CD4-positive, alpha-beta T cell (primary cell): ENCODE measurements around the gene BCL2A1. TPM values are rescaled to one million over a fixed set of nuclear protein-coding genes. Genes with fewer than 3 reads are reported as not detected.
A peak's percentile ranks its signal among the peaks of the same experiment; 100 is the strongest.

Source experiments
- ATAC-seq: fragments of 200-7000 bp; cut with Tn5 transposase; one replicate; pipeline ENCODE4 v1.10.0; 2022; ENCODE audit warnings: mild to moderate bottlenecking; ENCODE audit not compliant: poor library complexity
- CTCF ChIA-PET: fragments of 350-600 bp; sonication (Branson Sonifier 250); formaldehyde crosslinking; loops from one replicate; lab custom pipeline; 2021; ENCODE audit warnings: antibody characterized with exemption, inconsistent platforms; lab: Charles Lee
- POLR2A ChIA-PET: fragments of 350-600 bp; sonication (Branson Sonifier 250); formaldehyde crosslinking; loops from one replicate; lab custom pipeline; 2021; ENCODE audit warnings: antibody characterized with exemption, inconsistent platforms; lab: Charles Lee
- DNase-seq, 14 experiments: peaks; one replicate each; pipeline ENCODE4 v3.0.0-alpha.2; 2013 to 2020; ENCODE audit warnings: mixed read lengths in 2 of 14
- H3K27ac ChIP-seq, 2 donors: one replicate each; pipeline versions ENCODE4 v1.5.1 to v1.7.0; 2013; ENCODE audit warnings: low read length in 2 of 2, low read depth in 1 of 2, mild to moderate bottlenecking in 1 of 2
- H3K27me3 ChIP-seq, 2 experiments: 1 replicate in 1 of 2; 2 replicates in 1 of 2; pipeline versions ENCODE4 v1.6.1 to v1.7.0; 2013; ENCODE audit warnings: low read length in 2 of 2, control low read depth in 1 of 2, mild to moderate bottlenecking in 1 of 2, moderate library complexity in 1 of 2; ENCODE audit not compliant: insufficient read depth in 2 of 2, control insufficient read depth in 1 of 2
- H3K36me3 ChIP-seq: one replicate; pipeline ENCODE4 v1.6.1; 2013; ENCODE audit warnings: low read length, control low read depth; ENCODE audit not compliant: insufficient read depth
- H3K4me1 ChIP-seq: one replicate; pipeline ENCODE4 v1.6.1; 2013; ENCODE audit warnings: low read length, control low read depth; ENCODE audit not compliant: insufficient read depth
- H3K4me3 ChIP-seq: one replicate; pipeline ENCODE4 v1.5.1; 2013; ENCODE audit warnings: mild to moderate bottlenecking, low read length, moderate library complexity
- H3K9me3 ChIP-seq, 2 experiments: 1 replicate in 1 of 2; 2 replicates in 1 of 2; pipeline versions ENCODE4 v1.6.1 to v1.7.0; 2013; ENCODE audit warnings: low read length in 2 of 2, mild to moderate bottlenecking in 2 of 2, control low read depth in 1 of 2, moderate library complexity in 1 of 2; ENCODE audit not compliant: control insufficient read depth in 1 of 2, insufficient read depth in 1 of 2
- H3K27ac Mint-ChIP-seq: one replicate; pipeline ENCODE4 v1.8.0; 2020; ENCODE audit warnings: mixed read lengths
- H3K27me3 Mint-ChIP-seq: one replicate; pipeline ENCODE4 v1.8.0; 2021; ENCODE audit warnings: mixed read lengths
- H3K36me3 Mint-ChIP-seq: one replicate; pipeline ENCODE4 v1.8.0; 2021; ENCODE audit warnings: low read depth, mixed read lengths
- H3K4me1 Mint-ChIP-seq: one replicate; pipeline ENCODE4 v1.8.0; 2021; ENCODE audit warnings: low read depth, mixed read lengths
- H3K4me3 Mint-ChIP-seq: one replicate; pipeline ENCODE4 v1.8.0; 2020; ENCODE audit warnings: mild to moderate bottlenecking, mixed read lengths
- H3K9me3 Mint-ChIP-seq: one replicate; pipeline ENCODE4 v1.8.0; 2020; ENCODE audit warnings: mixed read lengths
- intact Hi-C, 2 experiments: fragments of 100-400 bp; cut with DNase I in 1 of 2; cut with micrococcal nuclease in 1 of 2; formaldehyde crosslinking; loops; one replicate each; pipeline versions ENCODE4 v1.15.1 to v1.9.0; 2023 to 2025; cut with DNase I, micrococcal nuclease
- total RNA-seq, 174 experiments: library from RNA in 2 of 174; stranded (reverse) in 2 of 174; gene quantifications; one replicate each; pipeline ENCODE4 v1.2.3 and lab custom pipeline; 2021 to 2026
- TF ChIP-seq, protein P1 (sequence below): fragments of 200-600 bp; IDR thresholded peaks from one replicate; pipeline ENCODE4 v1.8.0; 2022; ENCODE audit warnings: antibody characterized with exemption, mild to moderate bottlenecking

The BCL2A1 gene
- total RNA-seq, 2 experiments from 2014 or later: 18.7 to 20.0 TPM

DNA sequence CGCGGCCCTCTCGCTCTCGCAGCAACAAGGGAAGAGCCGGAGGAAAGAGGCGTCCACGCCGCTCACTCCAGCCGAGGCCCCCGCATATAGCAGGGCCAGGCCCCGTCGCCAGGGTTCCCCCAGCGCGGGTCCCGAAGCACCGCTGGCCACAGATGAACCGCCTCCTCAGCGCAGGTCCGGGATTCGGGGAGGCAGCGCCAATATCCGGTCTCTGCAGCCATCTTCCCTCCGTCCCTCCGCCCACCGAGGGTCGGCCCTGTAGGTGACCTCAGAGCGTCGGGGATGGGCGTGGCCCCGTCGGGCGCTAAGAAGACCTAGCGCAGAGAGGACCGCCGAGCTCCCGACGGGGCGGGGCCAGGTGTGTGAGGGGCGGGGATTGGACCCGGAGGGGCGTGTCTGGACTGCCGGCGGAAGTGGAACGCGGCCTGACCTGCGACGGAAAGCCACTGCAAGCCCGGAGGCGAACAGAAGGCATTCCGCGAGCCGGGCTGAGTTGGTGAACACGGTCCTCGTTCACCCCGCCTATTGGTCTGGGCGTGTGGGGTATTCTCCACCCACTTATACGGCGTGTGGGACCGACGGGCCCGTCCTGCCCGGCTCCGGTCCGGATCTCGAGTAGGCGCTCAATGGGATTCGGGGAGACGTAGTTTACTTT, 47.4 kb downstream of the BCL2A1 start:
- Mint-ChIP-seq H3K27me3 (no peaks in the 10 kb centered on the region), H3K4me1 (peaks cover 27% of the 10 kb centered on the region), H3K4me3 (peak overlapping the region; percentile 96), H3K36me3 (peaks cover 55% of the 10 kb centered on the region), H3K27ac (peak overlapping the region; percentile 95), H3K9me3 (peaks cover 16% of the 10 kb centered on the region)
- H3K27ac ChIP-seq: peak overlapping the region; percentile 91 to 97
- H3K9me3 ChIP-seq: peaks cover 29 to 35% of the 10 kb centered on the region in 2 experiments
- DNase-seq (peak; percentile 93 to 99 (median 98)), ATAC-seq (peak; percentile 89)
- intact Hi-C loops: loop anchor here (1.0 to 2.0 kb wide), 7 partner anchors 26 to 231 kb away; partner anchors contain the start of genes BCL2A1 (in 1 of the 2) and MTHFS (in 1 of the 2)
- TF ChIP-seq, protein P1, sequence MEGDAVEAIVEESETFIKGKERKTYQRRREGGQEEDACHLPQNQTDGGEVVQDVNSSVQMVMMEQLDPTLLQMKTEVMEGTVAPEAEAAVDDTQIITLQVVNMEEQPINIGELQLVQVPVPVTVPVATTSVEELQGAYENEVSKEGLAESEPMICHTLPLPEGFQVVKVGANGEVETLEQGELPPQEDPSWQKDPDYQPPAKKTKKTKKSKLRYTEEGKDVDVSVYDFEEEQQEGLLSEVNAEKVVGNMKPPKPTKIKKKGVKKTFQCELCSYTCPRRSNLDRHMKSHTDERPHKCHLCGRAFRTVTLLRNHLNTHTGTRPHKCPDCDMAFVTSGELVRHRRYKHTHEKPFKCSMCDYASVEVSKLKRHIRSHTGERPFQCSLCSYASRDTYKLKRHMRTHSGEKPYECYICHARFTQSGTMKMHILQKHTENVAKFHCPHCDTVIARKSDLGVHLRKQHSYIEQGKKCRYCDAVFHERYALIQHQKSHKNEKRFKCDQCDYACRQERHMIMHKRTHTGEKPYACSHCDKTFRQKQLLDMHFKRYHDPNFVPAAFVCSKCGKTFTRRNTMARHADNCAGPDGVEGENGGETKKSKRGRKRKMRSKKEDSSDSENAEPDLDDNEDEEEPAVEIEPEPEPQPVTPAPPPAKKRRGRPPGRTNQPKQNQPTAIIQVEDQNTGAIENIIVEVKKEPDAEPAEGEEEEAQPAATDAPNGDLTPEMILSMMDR: no peak
- H3K4me3 ChIP-seq: peak overlapping the region; percentile 80
- ChIA-PET CTCF (interaction anchor here (1.4 to 3.4 kb wide), 2 partner anchors 26 to 44 kb away, joined by 3 to 20 read pairs; partner anchors contain the start of gene MTHFS), POLR2A (interaction anchor here (0.7 to 3.8 kb wide), 26 partner anchors 8 to 1372 kb away, joined by 3 to 139 read pairs (median 5); partner anchors contain the start of genes BCL2A1, MTHFS, TLNRD1 and ZFAND6)
- peaks cover 21% of the 10 kb centered on the region for H3K4me1 ChIP-seq
- peaks cover 24% of the 10 kb centered on the region for H3K36me3 ChIP-seq
- no peaks in the 10 kb centered on the region for H3K27me3 ChIP-seq

DNA sequence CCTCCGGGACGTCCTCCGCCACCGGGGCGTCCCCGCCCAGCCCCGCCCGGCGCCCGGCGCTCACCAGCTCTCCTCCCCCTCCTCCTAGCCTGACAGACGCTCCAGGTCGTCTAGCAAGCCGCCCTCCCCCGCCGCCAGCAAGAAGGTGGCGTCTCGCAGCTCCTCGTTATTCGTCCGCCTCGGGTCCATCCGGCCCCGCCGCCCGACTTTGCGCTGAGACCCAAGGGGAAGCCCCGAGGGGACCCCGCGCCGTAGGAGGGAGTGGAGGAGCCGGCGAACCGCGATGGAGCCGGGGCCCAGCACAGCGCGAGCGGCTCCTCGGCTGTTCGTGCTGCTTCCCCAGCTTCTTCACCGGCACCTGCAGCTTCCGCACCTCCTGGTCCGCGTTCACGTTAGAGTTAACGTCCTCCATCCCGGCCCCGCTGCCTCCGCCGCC, 47.9 kb downstream of the BCL2A1 start:
- peaks cover 16% of the 10 kb centered on the region for H3K9me3 Mint-ChIP-seq
- H3K27ac ChIP-seq: peak overlapping the region; percentile 91 to 97
- ATAC-seq (peak; percentile 49), DNase-seq (peak; percentile 35 to 89 (median 62))
- TF ChIP-seq, protein P1: no peak
- H3K4me1 Mint-ChIP-seq: peaks cover 27% of the 10 kb centered on the region
- peak overlapping the region; percentile 95 for H3K27ac Mint-ChIP-seq
- intact Hi-C loops: loop anchor here (1.0 kb wide), 4 partner anchors 26 to 70 kb away; partner anchors contain the start of genes BCL2A1 (in 1 of the 2) and MTHFS (in 1 of the 2)
- CTCF ChIA-PET: interaction anchor here (1.0 to 3.4 kb wide), 3 partner anchors 25 to 70 kb away, joined by 3 to 20 read pairs (median 3); partner anchors contain the start of gene MTHFS
- peak overlapping the region; percentile 80 for H3K4me3 ChIP-seq
- peaks cover 24% of the 10 kb centered on the region for H3K36me3 ChIP-seq
- POLR2A ChIA-PET: interaction anchor here (0.7 to 3.8 kb wide), 26 partner anchors 8 to 1373 kb away, joined by 3 to 139 read pairs (median 5); partner anchors contain the start of genes BCL2A1, MTHFS, TLNRD1 and ZFAND6
- peaks cover 34 to 40% of the 10 kb centered on the region in 2 experiments for H3K9me3 ChIP-seq
- no peaks in the 10 kb centered on the region for H3K27me3 ChIP-seq
- peak overlapping the region; percentile 96 for H3K4me3 Mint-ChIP-seq
- peaks cover 21% of the 10 kb centered on the region for H3K4me1 ChIP-seq
- H3K27me3 Mint-ChIP-seq: no peaks in the 10 kb centered on the region
- peaks cover 60% of the 10 kb centered on the region for H3K36me3 Mint-ChIP-seq

DNA sequence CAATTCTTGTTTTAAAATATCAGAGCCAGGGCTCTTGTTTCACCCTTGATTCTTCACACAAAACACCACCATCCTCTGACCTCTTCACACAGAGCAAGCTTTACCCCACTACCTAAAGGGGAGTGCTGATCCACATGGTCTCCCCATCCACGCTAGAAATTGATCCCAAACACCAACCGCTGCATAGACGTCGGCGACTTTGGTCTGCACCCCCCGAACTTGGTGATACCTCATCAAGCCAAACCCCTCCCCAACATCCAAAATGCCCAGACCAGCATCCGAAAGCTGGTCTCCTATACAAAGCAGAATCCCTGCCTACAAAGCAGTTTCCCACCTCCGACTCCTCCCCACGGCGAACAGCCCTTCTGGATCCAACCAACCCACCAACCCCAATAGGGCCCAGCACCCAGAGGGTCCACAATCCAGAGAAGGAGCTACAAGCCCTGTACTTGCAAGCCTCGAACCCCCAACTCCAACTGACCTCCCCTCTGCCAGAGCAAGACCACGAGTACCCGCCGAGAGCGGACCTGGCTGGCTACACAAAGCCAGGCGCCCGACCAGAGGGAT, 48.4 kb downstream of the BCL2A1 start:
- peaks cover 16% of the 10 kb centered on the region for H3K9me3 Mint-ChIP-seq
- POLR2A ChIA-PET: interaction anchor here (1.1 to 3.8 kb wide), 19 partner anchors 9 to 1374 kb away, joined by 3 to 139 read pairs (median 6); partner anchors contain the start of genes BCL2A1, MTHFS, TLNRD1 and ZFAND6

More for the DNA sequence above, 48.4 kb downstream of the BCL2A1 start:
- H3K27ac Mint-ChIP-seq: peak overlapping the region; percentile 95
- peak overlapping the region; percentile 96 for H3K4me3 Mint-ChIP-seq
- H3K9me3 ChIP-seq: peaks cover 38 to 45% of the 10 kb centered on the region in 2 experiments
- peak overlapping the region; percentile 80 for H3K4me3 ChIP-seq
- no peak for DNase-seq
- intact Hi-C loops: loop anchor here (1.0 kb wide), 4 partner anchors 25 to 71 kb away; partner anchors contain the start of genes BCL2A1 (in 1 of the 2) and MTHFS (in 1 of the 2)
- CTCF ChIA-PET: interaction anchor here (0.6 to 3.4 kb wide), 4 partner anchors 16 to 69 kb away, joined by 3 to 20 read pairs (median 3); partner anchors contain the start of gene MTHFS
- H3K36me3 Mint-ChIP-seq: peaks cover 65% of the 10 kb centered on the region
- H3K4me1 ChIP-seq: peaks cover 21% of the 10 kb centered on the region
- ATAC-seq: no peak
- H3K36me3 ChIP-seq: peaks cover 24% of the 10 kb centered on the region
- no peaks in the 10 kb centered on the region for H3K27me3 ChIP-seq
- peak overlapping the region; percentile 91 to 97 for H3K27ac ChIP-seq
- TF ChIP-seq, protein P1: no peak
- peaks cover 27% of the 10 kb centered on the region for H3K4me1 Mint-ChIP-seq
- H3K27me3 Mint-ChIP-seq: no peaks in the 10 kb centered on the region
